HepG2 (cell line): ENCODE results near the gene PLSCR4. TPM values are rescaled to one million over a fixed set of nuclear protein-coding genes. Genes with fewer than 3 reads are reported as not detected.

Source experiments
- ARID5B ChIP-seq: IDR thresholded peaks from 2 replicates; pipeline ENCODE4 v1.4.0; 2020; ENCODE audit warnings: mild to moderate bottlenecking, missing genetic modification reagents
- ETV5 ChIP-seq: IDR thresholded peaks from 2 replicates; pipeline ENCODE4 v1.6.1; 2018; ENCODE audit warnings: missing biosample characterization, missing genetic modification reagents, inconsistent platforms, borderline replicate concordance
- HINFP ChIP-seq: sonication (generic); formaldehyde crosslinking; IDR thresholded peaks from 2 replicates; pipeline ENCODE4 v1.4.0; 2020; ENCODE audit warnings: low read depth, mild to moderate bottlenecking, missing genetic modification reagents
- MAFK ChIP-seq, 2 experiments: IDR thresholded peaks in 1 of 2; conservative IDR thresholded peaks in 1 of 2; 2 replicates each; pipeline ENCODE4 v1.6.1; 2011; ENCODE audit warnings: improper control_type of control experiment in 2 of 2, low read length in 2 of 2
- MBD4 ChIP-seq: IDR thresholded peaks from 2 replicates; pipeline ENCODE4 v1.6.1; 2012; ENCODE audit warnings: low read length, inconsistent platforms, borderline replicate concordance
- NR2F2 ChIP-seq: IDR thresholded peaks from 2 replicates; pipeline ENCODE4 v1.6.1; 2012; ENCODE audit warnings: low read depth, inconsistent platforms, borderline replicate concordance
- RAD21 ChIP-seq: fragments of 450-650 bp; formaldehyde crosslinking; IDR thresholded peaks from 2 replicates; pipeline ENCODE4 v1.5.0; 2020; ENCODE audit warnings: mild to moderate bottlenecking
- REL ChIP-seq: sonication (generic); formaldehyde crosslinking; conservative IDR thresholded peaks from 2 replicates; pipeline ENCODE4 v1.8.0; 2022; ENCODE audit warnings: mild to moderate bottlenecking, missing genetic modification reagents, moderate library complexity
- SOX5 ChIP-seq: IDR thresholded peaks from 2 replicates; pipeline ENCODE4 v1.6.1; 2016; ENCODE audit warnings: borderline replicate concordance
- TEAD2 ChIP-seq: sonication (generic); formaldehyde crosslinking; IDR thresholded peaks from 2 replicates; pipeline ENCODE4 v1.9.0; 2021; ENCODE audit warnings: missing genetic modification reagents
- TFAP4 ChIP-seq: sonication (generic); IDR thresholded peaks from 2 replicates; pipeline ENCODE4 v1.6.1; 2016; ENCODE audit warnings: low read depth, borderline replicate concordance
- U2AF2 ChIP-seq: fragments of 200-400 bp; formaldehyde crosslinking; IDR thresholded peaks from 2 replicates; pipeline ENCODE4 v1.6.1; 2017; ENCODE audit warnings: low read depth, mild to moderate bottlenecking, low read length
- XBP1 ChIP-seq: sonication (generic); formaldehyde crosslinking; IDR thresholded peaks from 2 replicates; pipeline ENCODE4 v1.5.0; 2020; ENCODE audit warnings: missing genetic modification reagents
- ZNF124 ChIP-seq: sonication (generic); formaldehyde crosslinking; IDR thresholded peaks from 2 replicates; pipeline ENCODE4 v1.4.0; 2020; ENCODE audit warnings: missing genetic modification reagents
- ZNF598 ChIP-seq: sonication (generic); formaldehyde crosslinking; IDR thresholded peaks from 2 replicates; pipeline ENCODE4 v1.5.1; 2020; ENCODE audit warnings: mild to moderate bottlenecking, missing genetic modification reagents, borderline replicate concordance
- ZNF75D ChIP-seq: sonication (generic); formaldehyde crosslinking; IDR thresholded peaks from 2 replicates; pipeline ENCODE4 v1.8.1; 2023; ENCODE audit warnings: missing genetic modification reagents, mild to moderate bottlenecking, borderline replicate concordance
- ZSCAN25 ChIP-seq: sonication (generic); formaldehyde crosslinking; IDR thresholded peaks from 2 replicates; pipeline ENCODE4 v1.8.0; 2022; ENCODE audit warnings: mild to moderate bottlenecking, missing genetic modification reagents
- polyA plus RNA-seq, 8 experiments: library from polyadenylated mRNA; depleted of rRNA in 3 of 8; stranded (reverse) in 7 of 8; unstranded in 1 of 8; fragments of >200 nt; fragmentation: Illumina TruSeq in 4 of 8; extraction: Trizol in 4 of 8; gene quantifications; 2 replicates each; pipeline versions ENCODE4 v1.2.1 to v1.2.3, GENCODE V29; 2011 to 2016; ENCODE audit warnings: low read depth in 4 of 8, missing spikeins in 1 of 8, mixed read lengths in 1 of 8; ENCODE audit not compliant: insufficient read depth in 1 of 8
- total RNA-seq, 5 experiments: library from RNA; depleted of rRNA; stranded (reverse); fragments of >200 nt; fragmentation: Illumina TruSeq; extraction: Trizol; gene quantifications; 2 replicates each; pipeline ENCODE4 v1.2.3, GENCODE V29; 2016; ENCODE audit warnings: low read depth in 1 of 5
- TF ChIP-seq, protein P1 (sequence below): IDR thresholded peaks from 2 replicates; pipeline ENCODE4 v1.6.1; 2018; ENCODE audit warnings: missing genetic modification reagents
- TF ChIP-seq, protein P2 (sequence below): sonication (generic); formaldehyde crosslinking; IDR thresholded peaks from 2 replicates; pipeline ENCODE4 v1.4.0; 2020; ENCODE audit warnings: missing genetic modification reagents, borderline replicate concordance

Gene PLSCR4
- total and polyA plus RNA-seq, 2 of the 13 experiments (the other 11 are each of a cell fraction or from before 2014, with no cell fraction given) = 1.5 to 59.0 TPM

DNA sequence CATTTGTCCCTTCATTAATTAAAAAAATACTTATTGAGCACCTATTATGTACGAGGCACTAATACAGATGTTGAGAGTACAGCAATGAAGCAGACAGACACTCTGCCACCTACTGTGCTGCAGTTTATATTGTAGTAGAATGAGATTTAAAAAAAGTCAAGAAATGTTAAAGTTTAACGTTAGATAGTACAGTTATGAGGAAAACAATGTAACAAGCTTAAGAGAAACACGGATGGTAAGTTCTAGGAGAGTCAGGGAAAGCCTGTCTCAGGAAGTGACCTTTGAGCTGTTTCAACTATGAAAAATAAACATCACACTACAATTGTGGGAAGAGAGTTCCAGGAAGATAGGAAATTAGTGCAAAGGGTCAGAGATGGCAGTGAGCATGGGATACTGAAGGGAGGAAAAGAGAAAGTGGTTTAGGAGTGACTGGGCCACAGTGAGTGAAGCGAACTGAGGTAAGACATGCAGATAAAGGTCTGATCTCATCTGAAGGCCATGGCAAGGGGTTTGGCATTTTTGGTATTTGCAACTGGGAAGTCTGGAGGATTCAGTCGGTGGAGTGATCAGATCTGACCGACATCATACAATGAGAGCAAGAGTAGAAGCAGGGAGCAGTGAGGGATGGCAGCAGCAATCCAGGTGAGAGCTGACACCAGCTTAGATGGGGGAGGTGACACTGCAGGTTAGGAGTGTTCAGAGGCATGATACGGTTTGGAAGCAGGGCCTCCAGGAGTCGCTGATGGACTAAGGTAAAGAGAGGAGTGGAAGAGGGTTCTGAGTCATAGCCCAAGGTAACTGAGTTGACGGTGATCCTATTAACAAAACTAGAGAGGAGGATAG lies 28.5 kb downstream of the PLSCR4 start (continued):
- TF ChIP-seq ARID5B (CRISPR knock-in tag) = peak; percentile 97
- TF ChIP-seq XBP1 (CRISPR knock-in tag) = no peak
- no peak for TF ChIP-seq U2AF2
- no peak for TF ChIP-seq HINFP (CRISPR knock-in tag)
- no peak for TF ChIP-seq ZNF75D (CRISPR knock-in tag)
- TF ChIP-seq NR2F2 = peak; percentile 75
- peak; percentile 99 for TF ChIP-seq SOX5 (CRISPR knock-in tag)
- no peak for TF ChIP-seq ZSCAN25 (CRISPR knock-in tag)
- TF ChIP-seq RAD21 (CRISPR knock-in tag) = peak; percentile 51; the same call in 1 of the 2 replicates
- peak; percentile 11; the same call in 1 of the 2 replicates for TF ChIP-seq TFAP4
- TF ChIP-seq MAFK (conservative IDR thresholded peaks at IDR 0.05 in 1 of 2, IDR thresholded peaks at IDR 0.05 in 1 of 2; ENCODE audit: low read length in 2 of 2) = no peak
- TF ChIP-seq TEAD2 (CRISPR knock-in tag) = no peak
- TF ChIP-seq, protein P1, sequence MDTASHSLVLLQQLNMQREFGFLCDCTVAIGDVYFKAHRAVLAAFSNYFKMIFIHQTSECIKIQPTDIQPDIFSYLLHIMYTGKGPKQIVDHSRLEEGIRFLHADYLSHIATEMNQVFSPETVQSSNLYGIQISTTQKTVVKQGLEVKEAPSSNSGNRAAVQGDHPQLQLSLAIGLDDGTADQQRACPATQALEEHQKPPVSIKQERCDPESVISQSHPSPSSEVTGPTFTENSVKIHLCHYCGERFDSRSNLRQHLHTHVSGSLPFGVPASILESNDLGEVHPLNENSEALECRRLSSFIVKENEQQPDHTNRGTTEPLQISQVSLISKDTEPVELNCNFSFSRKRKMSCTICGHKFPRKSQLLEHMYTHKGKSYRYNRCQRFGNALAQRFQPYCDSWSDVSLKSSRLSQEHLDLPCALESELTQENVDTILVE = peak; percentile 64; the same call in 1 of the 2 replicates
- no peak for TF ChIP-seq REL (CRISPR knock-in tag)
- TF ChIP-seq, protein P2, sequence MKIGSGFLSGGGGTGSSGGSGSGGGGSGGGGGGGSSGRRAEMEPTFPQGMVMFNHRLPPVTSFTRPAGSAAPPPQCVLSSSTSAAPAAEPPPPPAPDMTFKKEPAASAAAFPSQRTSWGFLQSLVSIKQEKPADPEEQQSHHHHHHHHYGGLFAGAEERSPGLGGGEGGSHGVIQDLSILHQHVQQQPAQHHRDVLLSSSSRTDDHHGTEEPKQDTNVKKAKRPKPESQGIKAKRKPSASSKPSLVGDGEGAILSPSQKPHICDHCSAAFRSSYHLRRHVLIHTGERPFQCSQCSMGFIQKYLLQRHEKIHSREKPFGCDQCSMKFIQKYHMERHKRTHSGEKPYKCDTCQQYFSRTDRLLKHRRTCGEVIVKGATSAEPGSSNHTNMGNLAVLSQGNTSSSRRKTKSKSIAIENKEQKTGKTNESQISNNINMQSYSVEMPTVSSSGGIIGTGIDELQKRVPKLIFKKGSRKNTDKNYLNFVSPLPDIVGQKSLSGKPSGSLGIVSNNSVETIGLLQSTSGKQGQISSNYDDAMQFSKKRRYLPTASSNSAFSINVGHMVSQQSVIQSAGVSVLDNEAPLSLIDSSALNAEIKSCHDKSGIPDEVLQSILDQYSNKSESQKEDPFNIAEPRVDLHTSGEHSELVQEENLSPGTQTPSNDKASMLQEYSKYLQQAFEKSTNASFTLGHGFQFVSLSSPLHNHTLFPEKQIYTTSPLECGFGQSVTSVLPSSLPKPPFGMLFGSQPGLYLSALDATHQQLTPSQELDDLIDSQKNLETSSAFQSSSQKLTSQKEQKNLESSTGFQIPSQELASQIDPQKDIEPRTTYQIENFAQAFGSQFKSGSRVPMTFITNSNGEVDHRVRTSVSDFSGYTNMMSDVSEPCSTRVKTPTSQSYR (CRISPR knock-in tag) = peak; percentile 87
- TF ChIP-seq ZNF598 = no peak
- TF ChIP-seq ZNF124 (CRISPR knock-in tag) = peak; percentile 76; the same call in 1 of the 2 replicates
- peak; percentile 96 for TF ChIP-seq ETV5 (CRISPR knock-in tag)
- no peak for TF ChIP-seq MBD4
